Measurements from ENCODE around the gene CEP19.

GRCh38 chr3:196662711-196663571, 49.1 kb downstream of the CEP19 start:
- TF ChIP-seq CTCF (IDR thresholded peaks at IDR 0.05), result no peak
- no peak for TF ChIP-seq POLR2A (IDR thresholded peaks at IDR 0.05)

Measured in uterus (tissue), 2 donors.